GM18519 (cell line): ENCODE data around the gene GDA.

Experiments used
- ATAC-seq: cut with Tn5 transposase; IDR thresholded peaks from one replicate; pipeline ENCODE4 v1.9.1; 2021; ENCODE audit warnings: mild to moderate bottlenecking, moderate library complexity; ENCODE audit not compliant: unreplicated experiment, low FRiP score

The GDA gene

DNA sequence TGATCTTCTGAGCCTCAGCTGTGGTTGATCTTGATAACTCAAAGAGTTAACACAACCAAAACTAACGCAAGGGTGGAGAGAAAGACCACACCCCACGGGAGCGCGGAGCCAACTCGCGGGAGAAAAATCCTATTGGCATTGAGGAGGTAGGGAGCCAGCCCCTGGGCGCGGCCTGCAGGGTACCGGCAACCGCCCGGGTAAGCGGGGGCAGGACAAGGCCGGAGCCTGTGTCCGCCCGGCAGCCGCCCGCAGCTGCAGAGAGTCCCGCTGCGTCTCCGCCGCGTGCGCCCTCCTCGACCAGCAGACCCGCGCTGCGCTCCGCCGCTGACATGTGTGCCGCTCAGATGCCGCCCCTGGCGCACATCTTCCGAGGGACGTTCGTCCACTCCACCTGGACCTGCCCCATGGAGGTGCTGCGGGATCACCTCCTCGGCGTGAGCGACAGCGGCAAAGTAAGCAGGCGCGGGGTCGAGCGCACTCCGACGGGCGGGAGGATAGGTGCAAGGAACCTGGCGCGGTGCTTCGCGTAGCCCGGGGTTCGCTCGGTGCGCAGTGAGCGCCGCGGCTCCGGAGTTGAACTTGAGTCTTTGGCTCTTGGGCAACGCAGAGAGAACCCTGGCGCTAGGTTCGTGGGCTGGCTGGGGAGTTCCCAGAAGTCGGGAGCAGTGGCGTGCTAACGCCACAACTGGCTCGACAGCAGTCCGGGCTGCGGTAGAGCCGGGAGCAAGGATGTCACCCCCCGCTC lies at the start of gene GDA:
GDA (plus strand) TSS at position 210 of the 745 bp plus-strand sequence; CDS start at position 330, 120 bp downstream.
- ATAC-seq = no peak

DNA sequence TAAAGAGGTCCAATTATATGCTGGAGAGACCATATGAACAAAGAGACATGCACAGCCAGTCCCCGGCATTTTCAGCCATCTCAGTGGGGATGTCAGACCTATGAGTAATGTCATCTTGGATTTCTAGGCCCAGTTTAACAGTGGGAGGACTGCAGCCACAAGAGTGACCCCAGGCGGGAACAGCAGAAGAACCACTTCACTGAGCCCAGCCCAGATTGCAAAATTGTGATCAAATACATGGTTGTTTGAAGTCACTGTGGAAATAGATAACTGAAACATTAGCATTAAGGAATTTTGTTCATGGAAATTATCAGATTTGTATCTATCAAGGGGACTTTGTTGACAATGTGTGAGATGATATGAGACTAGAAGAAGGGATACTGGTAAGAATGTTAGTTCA lies 46.7 kb upstream of the GDA start:
- no peak for ATAC-seq

DNA sequence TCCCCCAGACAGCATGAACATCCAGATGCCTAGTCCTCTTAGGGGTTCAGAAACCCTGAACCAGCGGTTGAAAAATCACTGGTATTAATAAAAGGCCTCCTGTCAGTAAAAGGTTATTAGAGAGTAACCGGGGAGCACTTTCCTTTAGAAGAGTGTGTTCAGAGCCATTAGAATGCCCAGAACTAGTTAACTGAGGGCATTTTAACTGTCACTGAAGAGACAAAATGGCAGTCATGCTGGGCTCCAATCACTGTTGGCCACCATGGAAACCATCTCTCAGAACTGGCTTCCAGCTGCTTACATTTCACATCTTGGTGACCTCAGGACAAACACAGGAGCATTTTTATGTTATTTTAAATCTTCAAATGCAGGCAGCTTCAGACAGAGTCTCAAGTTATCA lies 36.2 kb upstream of the GDA start:
- no peak for ATAC-seq

DNA sequence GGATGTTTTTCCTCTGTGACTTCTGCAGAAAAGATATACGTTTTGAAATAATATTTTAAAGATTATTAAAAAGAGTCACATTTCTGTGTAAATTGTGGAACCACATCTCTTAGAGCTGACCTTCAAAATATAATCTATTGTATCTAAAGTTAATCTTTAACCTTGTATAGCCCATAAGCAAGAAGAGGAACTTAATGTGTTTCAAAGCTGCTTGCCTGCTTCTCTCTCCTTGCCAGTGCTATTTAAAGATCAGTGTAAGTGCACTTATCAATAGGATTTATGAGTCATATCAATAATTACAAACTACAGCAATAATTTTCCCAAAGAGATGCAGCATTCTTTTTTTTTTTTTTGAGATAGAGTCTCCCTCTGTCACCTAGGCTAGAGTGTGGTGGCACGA lies 29.4 kb upstream of the GDA start:
- no peak for ATAC-seq

DNA sequence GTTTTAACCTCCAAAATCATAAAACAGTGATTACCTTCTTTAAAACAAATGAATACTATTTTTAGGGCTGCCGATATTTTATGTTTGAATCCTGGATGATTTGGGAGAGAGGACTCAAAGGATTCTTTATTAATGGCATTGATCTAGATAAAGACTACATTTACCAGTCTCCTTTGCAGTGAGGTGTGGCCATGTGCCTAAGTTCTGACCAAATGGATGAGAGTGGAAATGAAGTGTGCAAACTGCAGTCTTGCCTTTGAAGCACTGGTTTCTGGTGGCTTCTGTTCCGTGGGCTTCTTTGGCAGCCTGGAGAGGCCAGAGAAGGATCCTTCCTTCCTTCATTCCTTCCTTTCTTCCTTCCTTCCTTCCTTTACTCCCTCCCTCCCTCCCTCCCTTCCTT lies 24.3 kb upstream of the GDA start:
- no peak for ATAC-seq

DNA sequence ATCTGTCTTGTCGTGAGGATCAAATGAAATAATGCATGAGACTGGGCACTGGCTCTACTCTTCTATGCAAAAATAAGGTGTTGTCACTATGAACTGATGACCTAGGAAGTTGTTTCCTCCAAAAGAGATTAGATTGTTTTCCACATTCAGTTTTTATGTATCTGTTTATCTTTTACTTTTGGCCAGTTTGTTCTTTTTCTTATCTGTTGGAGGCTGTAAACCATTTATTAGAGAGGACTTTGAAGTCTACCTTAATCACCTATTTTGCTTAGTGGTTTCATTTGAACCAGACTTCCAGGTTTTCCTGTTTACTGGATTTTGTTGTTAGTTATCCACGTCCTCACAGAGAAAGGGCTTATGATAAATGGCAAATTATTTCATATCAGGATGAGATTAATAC lies 21.5 kb upstream of the GDA start:
- ATAC-seq = no peak

DNA sequence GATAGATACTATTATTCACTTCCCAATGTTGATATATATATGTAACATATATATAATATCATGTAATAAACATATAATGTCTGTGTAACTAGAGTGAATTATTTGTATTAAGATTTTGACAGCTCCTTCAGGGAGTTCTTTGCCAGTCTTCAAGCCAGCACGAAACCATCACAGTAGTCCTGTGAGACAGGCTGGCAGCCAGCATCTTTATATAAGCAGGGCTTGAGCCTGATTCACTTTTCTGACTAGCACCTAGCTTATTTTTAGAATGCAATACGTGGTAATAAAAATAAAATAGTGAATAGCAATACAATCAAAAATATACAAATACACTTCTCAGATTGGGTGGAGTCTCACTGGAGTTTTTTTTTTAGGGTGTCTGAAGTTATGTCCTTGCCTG lies 20.7 kb upstream of the GDA start:
- ATAC-seq = no peak

DNA sequence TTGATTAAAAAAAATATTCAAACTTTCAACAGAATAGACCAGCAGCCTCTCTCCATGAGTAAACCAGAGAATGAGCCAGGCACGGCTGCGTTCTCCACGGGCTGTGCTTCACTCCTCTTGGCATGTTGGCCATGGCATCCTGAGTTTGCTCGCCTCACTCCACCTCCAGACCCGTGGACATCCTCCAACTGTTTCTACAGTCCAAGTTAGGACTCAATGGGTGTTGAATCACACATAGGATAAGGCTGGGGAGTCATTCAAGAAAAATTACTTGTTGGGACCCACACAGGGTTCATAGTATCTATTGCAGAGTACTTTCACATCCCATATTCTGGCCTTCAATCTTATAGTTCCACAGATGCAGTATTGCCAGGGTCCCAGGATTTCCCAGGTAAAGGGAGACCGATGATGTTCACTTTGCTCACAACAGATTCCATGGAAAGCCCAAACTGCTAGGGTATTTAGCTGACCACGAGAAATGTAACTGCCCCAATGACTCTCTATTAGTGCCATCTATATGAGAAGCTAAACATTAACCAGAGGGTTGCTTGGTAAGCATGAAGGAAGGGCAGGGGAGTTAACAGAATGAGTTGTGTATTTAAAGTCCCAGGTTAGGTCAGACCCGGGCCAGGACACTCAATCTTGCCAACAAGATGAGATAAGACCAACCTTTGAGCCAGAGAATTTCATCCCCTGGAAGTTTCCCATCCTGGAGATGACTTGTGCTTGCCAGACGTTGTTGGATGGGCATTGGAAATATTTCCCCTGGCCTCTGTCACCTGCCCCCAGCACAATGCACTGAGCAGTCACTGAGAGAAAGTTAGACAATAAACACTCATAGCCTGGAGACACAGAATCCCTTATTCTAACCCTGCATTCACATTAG lies 19.7 kb upstream of the GDA start:
- no peak for ATAC-seq

DNA sequence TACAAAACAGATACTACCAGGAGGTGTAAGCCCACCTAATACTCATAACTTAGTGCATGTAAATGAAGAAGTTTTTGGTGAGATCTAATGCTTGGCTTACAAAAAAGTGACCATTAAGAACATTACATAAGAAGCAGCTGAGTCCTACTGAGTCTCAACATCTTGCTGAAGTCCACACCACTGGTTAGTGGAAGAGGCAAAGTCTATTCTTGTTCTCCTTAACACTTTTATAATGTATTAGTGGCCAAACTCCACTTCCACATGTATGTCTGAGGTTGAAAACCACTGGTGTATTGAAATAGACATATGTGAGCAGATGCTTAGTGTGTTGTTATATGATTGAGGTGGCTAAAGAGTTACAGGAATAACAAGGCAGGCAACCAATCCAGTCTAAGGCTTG lies 18.9 kb upstream of the GDA start:
- ATAC-seq = no peak

DNA sequence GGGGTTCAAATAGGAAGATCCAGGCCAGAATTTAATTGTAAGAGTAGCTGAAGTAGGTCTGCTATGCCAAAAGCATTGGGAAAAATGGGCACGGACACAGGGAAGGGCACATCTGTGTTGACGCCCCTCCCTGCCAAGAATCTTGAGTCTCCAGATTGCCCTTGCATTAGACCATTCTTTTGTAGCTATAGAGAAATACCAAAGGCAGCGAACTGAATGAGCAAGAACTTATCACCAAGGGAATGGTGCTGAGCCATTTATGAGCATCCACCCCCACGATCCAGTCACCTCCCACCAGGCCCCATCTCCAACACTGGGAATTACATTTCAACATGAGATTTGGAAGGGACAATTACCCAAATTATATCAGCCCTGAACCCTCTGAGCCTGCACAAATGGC lies 18.0 kb upstream of the GDA start:
- no peak for ATAC-seq

DNA sequence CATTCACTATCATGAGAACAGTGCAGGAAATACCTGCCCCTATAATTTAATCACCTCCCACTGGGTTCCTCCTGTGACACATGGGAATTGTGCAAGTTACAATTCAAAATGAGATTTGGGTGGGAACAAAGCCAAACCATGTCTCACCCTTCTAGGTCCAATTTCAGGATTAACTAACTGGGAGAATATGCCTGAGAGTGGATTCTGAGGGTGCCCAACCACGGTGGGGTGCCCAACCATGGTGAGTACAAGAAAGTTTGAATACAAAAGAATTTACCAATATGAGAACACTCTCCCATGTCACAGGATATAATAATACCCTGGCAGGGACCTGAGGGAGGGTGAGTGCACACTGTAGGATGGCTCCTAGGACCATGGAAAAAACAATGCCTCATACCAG lies 17.2 kb upstream of the GDA start:
- no peak for ATAC-seq

DNA sequence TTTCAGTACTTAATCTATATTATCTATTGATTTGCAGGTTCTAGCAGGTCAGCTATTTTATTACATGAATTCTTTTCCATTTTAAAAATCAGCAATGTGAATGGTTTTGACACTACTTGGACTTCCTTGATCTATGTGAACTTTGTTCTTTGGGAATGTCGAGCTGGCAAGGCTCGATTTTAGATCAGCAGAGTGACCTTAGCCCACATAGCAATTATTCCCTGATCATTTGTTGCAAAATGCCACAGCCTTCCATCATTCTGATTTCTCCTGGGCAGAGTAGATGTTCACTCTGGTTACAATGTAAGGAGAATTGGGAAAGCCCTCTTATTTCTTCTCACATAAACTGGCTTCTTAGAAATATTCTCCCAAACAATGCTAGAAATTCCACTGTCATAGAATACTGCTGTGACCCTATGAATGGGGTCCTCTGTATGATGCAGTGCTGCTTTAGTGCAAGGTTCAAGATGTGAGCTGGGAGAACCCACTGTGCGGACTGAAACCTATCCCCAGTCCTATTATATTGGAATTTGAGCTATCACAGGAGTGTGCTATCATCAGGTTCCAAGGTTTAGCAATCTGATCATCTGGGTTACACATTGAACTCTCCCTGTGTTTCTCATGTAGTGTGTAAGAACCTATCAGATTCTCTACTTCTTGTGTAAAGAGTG lies 15.7 kb upstream of the GDA start:
- no peak for ATAC-seq

DNA sequence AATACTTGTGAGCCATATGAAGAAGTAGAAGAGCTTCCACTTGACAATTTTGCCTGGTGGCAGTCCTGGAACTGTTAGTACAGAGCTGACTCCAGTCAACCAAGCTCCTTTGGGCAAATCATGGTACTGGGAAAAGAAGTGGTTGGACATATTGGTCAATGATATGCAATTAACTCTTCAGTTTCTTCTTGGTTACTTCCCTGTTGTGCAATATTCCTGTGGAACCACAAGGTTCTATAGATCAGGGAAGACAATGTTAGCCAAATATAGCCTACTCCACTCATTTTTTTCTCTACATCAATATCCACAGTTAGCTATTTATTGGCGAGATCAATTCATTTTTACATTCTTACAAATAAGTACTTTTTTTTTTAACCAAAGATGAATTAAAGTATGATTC lies 14.4 kb upstream of the GDA start:
- no peak for ATAC-seq

DNA sequence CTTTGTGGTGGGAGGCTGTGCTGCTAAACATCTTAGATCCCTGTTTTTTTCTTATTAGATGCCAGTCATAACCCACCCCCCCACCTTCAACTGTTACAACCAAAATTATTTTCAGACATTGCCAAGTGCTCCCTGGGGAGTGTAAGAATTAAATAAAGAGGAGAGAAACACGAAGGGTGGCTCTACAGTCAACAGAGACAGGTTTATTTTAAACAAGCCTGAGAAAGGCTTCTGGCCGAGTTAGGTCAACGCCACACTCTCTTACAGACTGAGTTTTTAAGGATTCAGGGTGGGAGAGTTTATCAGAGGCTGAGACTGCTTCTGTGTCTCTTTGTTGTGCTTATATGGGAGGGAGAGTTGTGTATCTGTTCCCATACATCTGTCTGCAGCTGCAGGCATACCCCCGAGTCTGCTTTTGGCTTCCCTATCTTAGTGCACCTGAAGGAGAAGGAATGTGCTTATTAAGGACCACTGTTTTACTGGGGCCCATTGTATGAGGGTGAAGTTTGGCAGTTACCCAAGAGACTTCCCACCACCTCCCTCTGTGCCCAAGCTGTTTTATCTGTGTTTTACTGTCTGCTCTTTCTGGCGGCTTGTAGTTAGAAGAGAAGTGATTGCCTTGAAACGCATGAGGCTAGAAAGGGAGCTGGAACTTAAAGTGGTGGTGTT lies 11.4 kb upstream of the GDA start:
- no peak for ATAC-seq

DNA sequence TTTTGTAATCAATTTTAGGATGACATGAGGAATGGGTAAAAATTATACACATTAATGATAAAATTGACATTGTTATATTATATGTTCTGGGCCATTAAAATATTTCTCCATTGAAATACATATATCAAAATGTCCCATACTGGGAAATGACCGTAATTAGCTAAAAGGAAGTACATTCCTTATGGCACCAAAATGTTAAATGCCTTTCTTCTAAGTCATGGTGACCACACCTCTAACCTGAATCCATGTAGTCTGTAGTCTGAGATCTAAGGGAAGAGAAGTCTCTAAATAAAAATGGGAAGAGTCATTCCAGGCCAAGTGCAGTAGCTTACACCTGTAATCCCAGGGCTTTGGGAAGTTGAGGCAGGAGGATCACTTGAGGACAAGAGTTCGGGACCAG lies 10.0 kb upstream of the GDA start:
- no peak for ATAC-seq

DNA sequence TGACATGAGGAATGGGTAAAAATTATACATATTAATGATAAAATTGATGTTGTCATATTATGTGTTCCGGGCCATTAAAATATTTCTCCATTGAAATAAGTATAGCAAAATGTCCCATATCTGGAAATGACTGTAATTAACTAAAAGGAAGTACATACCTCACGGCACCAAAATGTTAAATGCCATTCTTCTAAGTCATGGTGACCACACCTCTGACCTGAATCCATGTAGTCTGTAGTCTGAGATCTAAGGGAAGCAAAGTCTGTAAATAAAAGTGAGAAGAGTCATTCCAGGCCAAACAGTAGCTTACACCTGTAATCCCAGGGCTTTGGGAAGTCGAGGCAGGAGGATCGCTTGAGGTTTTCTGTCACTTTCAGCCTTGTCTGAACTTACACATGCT lies 8.7 kb upstream of the GDA start:
- ATAC-seq = no peak

DNA sequence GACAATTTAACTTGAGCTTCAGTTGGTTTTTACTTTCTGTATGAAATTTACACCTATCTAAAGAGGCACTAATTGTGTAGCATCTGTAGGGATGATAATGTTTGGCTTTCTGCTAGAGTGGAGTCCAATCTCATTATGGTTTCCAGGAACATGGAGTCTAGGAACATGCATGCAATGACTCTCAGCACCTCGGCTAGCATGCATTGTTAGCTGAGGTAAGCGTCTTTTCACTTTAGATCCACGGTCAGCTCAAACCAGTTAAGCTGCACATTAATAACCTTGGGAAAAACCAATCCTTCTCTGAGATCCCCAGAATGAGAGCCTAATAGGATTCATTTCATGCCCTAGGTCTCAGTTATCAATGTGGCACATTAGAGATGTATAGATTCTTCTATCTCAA lies 7.8 kb upstream of the GDA start:
- no peak for ATAC-seq

DNA sequence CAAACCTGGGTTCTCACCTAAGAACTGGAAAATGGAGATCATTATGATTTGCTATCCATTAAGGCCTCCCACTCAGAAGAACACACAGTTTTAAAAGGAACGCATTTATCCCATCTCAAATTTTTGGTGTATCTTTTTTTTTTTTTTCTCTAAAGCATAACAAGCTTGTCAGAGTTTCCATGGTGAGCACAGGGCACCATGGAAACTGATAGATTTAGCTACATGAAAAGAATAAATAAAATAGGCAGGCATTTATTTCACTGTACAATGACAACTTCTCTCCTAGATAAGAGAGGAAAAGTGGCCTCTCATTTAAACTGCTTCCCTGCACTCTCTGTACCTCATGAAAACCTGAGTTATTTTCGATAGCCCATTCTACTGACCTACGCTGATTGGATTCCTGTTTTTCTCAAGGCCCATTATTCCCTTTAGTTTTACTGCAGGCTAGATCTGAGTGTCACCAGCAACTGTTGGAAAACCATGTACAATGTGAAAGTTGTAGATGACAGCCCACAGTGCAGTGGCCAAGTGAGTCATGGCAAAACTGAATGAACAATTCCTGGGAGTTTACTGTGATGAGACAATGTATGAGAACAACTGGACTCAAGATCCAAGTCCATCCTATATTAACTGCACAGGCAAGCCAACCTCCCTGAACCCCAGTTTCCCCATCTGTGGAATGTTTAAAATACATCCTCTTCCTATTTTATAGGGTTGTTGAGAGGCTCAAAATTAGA lies 4.3 kb upstream of the GDA start:
- ATAC-seq = no peak

DNA sequence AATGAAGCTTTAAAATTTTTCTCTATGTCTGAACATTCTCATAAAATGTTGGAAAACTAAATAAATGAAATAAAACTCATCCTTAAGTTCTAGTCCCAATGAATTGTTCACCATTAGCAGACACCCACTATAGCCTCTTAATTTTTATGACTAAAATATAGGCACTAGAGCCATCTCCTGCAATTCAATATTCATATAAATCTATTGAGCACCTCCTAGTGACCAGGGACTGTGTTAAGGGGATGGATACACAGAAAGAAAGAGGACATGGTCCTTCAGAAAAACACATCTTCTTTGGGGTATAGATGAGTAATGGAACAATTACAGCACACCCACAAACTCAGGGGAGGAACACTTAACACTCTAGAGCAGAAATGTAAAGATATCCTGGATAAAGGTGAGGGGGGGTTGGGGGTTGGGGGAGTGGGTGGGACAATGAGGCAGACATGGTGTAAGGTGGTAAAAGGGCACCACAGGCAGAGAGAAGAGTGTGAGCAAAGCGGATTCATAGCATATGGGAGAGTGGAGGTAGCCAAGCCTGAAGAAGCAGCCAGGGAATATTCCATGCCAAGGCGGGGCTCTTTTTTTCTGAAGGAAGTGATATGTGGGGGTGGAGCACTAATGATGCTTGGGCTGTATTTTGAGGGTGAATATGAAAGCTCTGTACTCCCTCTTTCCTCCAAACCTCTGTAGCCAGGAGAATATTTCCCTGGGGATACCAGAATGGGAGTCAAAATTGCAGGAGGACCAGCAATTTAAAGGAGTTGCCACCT lies 3.3 kb upstream of the GDA start:
- ATAC-seq = no peak
